K562 (cell line): ENCODE data around the gene PADI1. TPM values are rescaled to one million over a fixed set of nuclear protein-coding genes. Genes with fewer than 3 reads are reported as not detected.

Source experiments
- ATAC-seq: fragments of 200-7000 bp; cut with Tn5 transposase; 3 replicates; pipeline ENCODE4 v1.9.1; 2020; ENCODE audit warnings: moderate library complexity
- BruUV-seq: library from RNA; stranded (reverse); fragments of 400-500 nt; replicated peaks from 2 replicates; lab custom pipeline; 2021; lab: Mats Ljungman, UMichigan
- CTCF ChIA-PET: fragments of 300-600 bp; formaldehyde crosslinking; extraction: SDS; loops from one replicate; lab custom pipeline; 2021; ENCODE audit warnings: low intra/inter-chr PET ratio; lab: Yijun Ruan, JAX
- POLR2A ChIA-PET: fragments of 300-600, 350-650 bp; sonication (Branson Sonifier 250); formaldehyde crosslinking; extraction: SDS; loops from one replicate; lab custom pipeline; 2021; ENCODE audit warnings: antibody characterized with exemption, inconsistent platforms; lab: Yijun Ruan, JAX
- DNase-seq, 4 experiments: peaks; one replicate each; pipeline versions ENCODE4 v3.0.0 to v3.0.0-alpha.2; 2011 to 2018; ENCODE audit warnings: low spot score in 3 of 4, mixed read lengths in 3 of 4; ENCODE audit errors: extremely low read depth in 1 of 4
- FAIRE-seq: peaks from 2 replicates; lab custom pipeline; 2011; peaks lifted over from hg19 to GRCh38; lab: Jason Lieb, UNC
- H2AFZ ChIP-seq: 2 replicates; pipeline ENCODE4 v1.6.0; 2011; ENCODE audit warnings: low read depth, low read length, control low read depth, inconsistent platforms
- H3K27ac ChIP-seq: fragments of 200-600 bp; 3 replicates; pipeline ENCODE4 v1.8.0; 2011; ENCODE audit warnings: low read depth, mild to moderate bottlenecking, control low read depth, inconsistent platforms, low read length, moderate library complexity, mixed read lengths; ENCODE audit errors: extremely low read depth
- H3K27me3 ChIP-seq, 2 experiments: fragments of 300-600 bp in 1 of 2; 2 replicates in 1 of 2; 3 replicates in 1 of 2; pipeline versions ENCODE4 v1.6.0 to v1.8.0; 2011; ENCODE audit warnings: inconsistent platforms in 2 of 2, low read length in 2 of 2, mild to moderate bottlenecking in 1 of 2, mixed read lengths in 1 of 2, moderate library complexity in 1 of 2; ENCODE audit not compliant: control insufficient read depth in 2 of 2, insufficient read depth in 2 of 2
- H3K36me3 ChIP-seq: fragments of 300-600 bp; 3 replicates; pipeline ENCODE4 v1.8.0; 2011; ENCODE audit warnings: mild to moderate bottlenecking, low read length, inconsistent platforms; ENCODE audit not compliant: control insufficient read depth, insufficient read depth
- H3K4me1 ChIP-seq, 2 experiments: fragments of 200-600 bp in 1 of 2; replicated peaks in 1 of 2; 2 replicates in 1 of 2; 3 replicates in 1 of 2; pipeline versions ENCODE4 v1.5.1 to v1.8.0; 2011; ENCODE audit warnings: inconsistent platforms in 2 of 2, low read length in 2 of 2, mild to moderate bottlenecking in 1 of 2, mixed read lengths in 1 of 2, moderate library complexity in 1 of 2; ENCODE audit not compliant: control insufficient read depth in 2 of 2, insufficient read depth in 2 of 2
- H3K4me2 ChIP-seq: 2 replicates; pipeline ENCODE4 v1.6.1; 2011; ENCODE audit warnings: low read length, control low read depth, inconsistent platforms, mixed read lengths; ENCODE audit not compliant: insufficient read depth
- H3K4me3 ChIP-seq: fragments of 200-600 bp; sonication (generic), shearing (Covaris generic); 2 replicates; pipeline ENCODE4 v1.5.1; 2016; ENCODE audit warnings: control low read depth, inconsistent platforms
- H3K79me2 ChIP-seq: fragments of 200-600 bp; 3 replicates; pipeline ENCODE4 v1.8.0; 2011; ENCODE audit warnings: low read length, inconsistent platforms; ENCODE audit not compliant: control insufficient read depth, insufficient read depth
- H3K9ac ChIP-seq, 2 experiments: 2 replicates each; pipeline versions ENCODE4 v1.6.0 to v1.6.1; 2011; ENCODE audit warnings: low read depth in 2 of 2, low read length in 2 of 2, control low read depth in 1 of 2, inconsistent platforms in 1 of 2, mild to moderate bottlenecking in 1 of 2, mixed read lengths in 1 of 2; ENCODE audit not compliant: insufficient read depth in 1 of 2
- H3K9me1 ChIP-seq: one replicate; pipeline ENCODE4 v1.6.0; 2011; ENCODE audit warnings: inconsistent platforms, mild to moderate bottlenecking, low read length, moderate library complexity; ENCODE audit not compliant: control insufficient read depth, insufficient read depth
- H3K9me3 ChIP-seq: replicated peaks from 2 replicates; pipeline ENCODE4 v1.5.1; 2011; ENCODE audit warnings: low read depth, low read length, inconsistent platforms; ENCODE audit not compliant: control insufficient read depth, insufficient read depth
- H4K20me1 ChIP-seq: replicated peaks from 2 replicates; pipeline ENCODE4 v1.6.1; 2011; ENCODE audit warnings: low read length, inconsistent platforms, mixed read lengths; ENCODE audit not compliant: control insufficient read depth, insufficient read depth
- ATF7 ChIP-seq: fragments of 450-650 bp; IDR thresholded peaks from 2 replicates; pipeline ENCODE4 v1.7.1; 2014; ENCODE audit warnings: mild to moderate bottlenecking, moderate library complexity
- BRF2 ChIP-seq: IDR thresholded peaks from 3 replicates; pipeline ENCODE4 v1.6.1; 2011; ENCODE audit warnings: borderline replicate concordance, mild to moderate bottlenecking; ENCODE audit not compliant: insufficient read length, insufficient read depth
- GTF2B ChIP-seq: IDR thresholded peaks from 2 replicates; pipeline ENCODE4 v1.6.1; 2011; ENCODE audit not compliant: insufficient read length; ENCODE audit errors: extremely low read depth
- WGBS: fragments of 100-300 bp; shearing (Covaris generic); methylation state at CpG from one replicate; pipeline ENCODE4 v1.1.6; 2016; ENCODE audit warnings: low coverage, mixed read lengths; ENCODE audit not compliant: insufficient coverage; ENCODE audit errors: missing lambda C conversion rate; 5-methylcytosine and 5-hydroxymethylcytosine counted together
- in situ Hi-C: fragments of 300-500 bp; cut with MboI; formaldehyde crosslinking; loops from 4 replicates; pipeline ENCODE4 v1.15.0; 2018; ENCODE audit warnings: inconsistent platforms, mixed read lengths
- intact Hi-C: fragments of 100-400 bp; cut with micrococcal nuclease; formaldehyde crosslinking; loops from 2 replicates; pipeline ENCODE4 v1.14.2; 2022
- polyA plus RNA-seq, 8 experiments: library from polyadenylated mRNA; depleted of rRNA in 4 of 8; stranded (reverse) in 5 of 8; unstranded in 3 of 8; fragments of >200 nt; fragmentation: Nextera tagmentation in 2 of 8; fragmentation: Illumina TruSeq in 1 of 8; extraction: Ambion mirVana in 2 of 8; extraction: Trizol in 1 of 8; gene quantifications; 2 replicates each; pipeline versions ENCODE4 v1.2.1 to v1.2.3, GENCODE V29; 2011 to 2014; ENCODE audit warnings: inconsistent platforms in 1 of 8, missing spikeins in 1 of 8
- total RNA-seq, 7 experiments: library from RNA; depleted of rRNA in 6 of 7; stranded (reverse); fragments of >200 nt in 6 of 7; fragmentation: Illumina TruSeq in 2 of 7; extraction: Trizol in 2 of 7; gene quantifications; 2 replicates each; pipeline versions ENCODE4 v1.2.1 to v1.2.3, GENCODE V29; 2011 to 2021; ENCODE audit warnings: low replicate concordance in 1 of 7

PADI1 gene
- total and polyA plus RNA-seq, 9 of the 15 experiments (the other 6 are each of a cell fraction or from before 2014, with no cell fraction given): not detected

GRCh38 chr1:17200246-17200645, 4.7 kb upstream of the PADI1 start:
- Histone ChIP-seq H3K9me3 (no peaks in the 10 kb centered on the region), H3K27me3 (peaks cover 15 to 51% of the 10 kb centered on the region in 2 experiments; a peak in 4 of 5 replicates), H2AFZ (no peak overlapping the region), H3K9ac (no peak overlapping the region), H4K20me1 (peaks cover 6% of the 10 kb centered on the region; the same call in 1 of the 2 replicates), H3K4me1 (no peaks in the 10 kb centered on the region), H3K4me3 (no peak overlapping the region), H3K36me3 (no peaks in the 10 kb centered on the region), H3K9me1 (no peaks in the 10 kb centered on the region), H3K79me2 (no peaks in the 10 kb centered on the region), H3K27ac (no peak overlapping the region), H3K4me2 (no peak overlapping the region)
- DNase-seq (no peak), ATAC-seq (no peak), FAIRE-seq (no peak)
- WGBS: 2% methylated on average over 8 of the region's 8 CpGs
- no TSS peak for BruUV-seq
- POLR2A ChIA-PET: interaction anchor here (0.6 to 1.5 kb wide), 5 partner anchors 10 to 153 kb away, joined by 3 to 5 read pairs (median 3); no protein-coding TSS in a partner anchor
- TF ChIP-seq BRF2 (no peak), GTF2B (no peak), ATF7 (no peak)
- CTCF ChIA-PET: no interaction called here
- intact Hi-C loops (no loop called here), in situ Hi-C loops (no loop called here)
